Upper lobe of left lung (tissue), 6 donors: ENCODE measurements around the gene BIRC7. TPM values are rescaled to one million over a fixed set of nuclear protein-coding genes. Genes with fewer than 3 reads are reported as not detected.
A peak's percentile ranks its signal among the peaks of the same experiment; 100 is the strongest.

Experiments used
- ATAC-seq, 2 donors: fragments of 200-7000 bp; cut with Tn5 transposase; one replicate each; pipeline ENCODE4 v1.9.1; 2022; ENCODE audit warnings: mild to moderate bottlenecking in 2 of 2, moderate library complexity in 2 of 2; ENCODE audit not compliant: low FRiP score in 2 of 2
- DNase-seq, 2 donors: peaks; one replicate each; pipeline ENCODE4 v3.0.0-alpha.2; 2019 to 2020
- H3K27ac ChIP-seq, 4 donors: fragments of 200-600 bp; sonication (generic); one replicate each; pipeline ENCODE4 v1.5.1; 2016 to 2019
- H3K27me3 ChIP-seq, 4 donors: fragments of 200-600 bp; sonication (generic); one replicate each; pipeline ENCODE4 v1.5.1; 2017 to 2019
- H3K36me3 ChIP-seq, 4 donors: fragments of 200-600 bp; sonication (generic); one replicate each; pipeline ENCODE4 v1.5.1; 2016 to 2019
- H3K4me1 ChIP-seq, 4 donors: fragments of 200-600 bp; sonication (generic); one replicate each; pipeline ENCODE4 v1.5.1; 2018 to 2019
- H3K4me3 ChIP-seq, 4 donors: fragments of 200-600 bp; sonication (generic); one replicate each; pipeline ENCODE4 v1.5.1; 2017 to 2019; ENCODE audit warnings: mild to moderate bottlenecking in 2 of 4, moderate library complexity in 1 of 4
- H3K9me3 ChIP-seq, 4 donors: fragments of 200-600 bp; sonication (generic); one replicate each; pipeline ENCODE4 v1.5.1; 2018 to 2019
- CTCF ChIP-seq, 6 experiments: fragments of 450-650 bp in 4 of 6; fragments of 200-600 bp in 2 of 6; sonication (generic) in 2 of 6; IDR thresholded peaks; one replicate each; pipeline ENCODE4 v1.5.1; 2016 to 2019; ENCODE audit warnings: antibody characterized with exemption in 6 of 6
- EP300 ChIP-seq, 4 donors: sonication (generic); formaldehyde crosslinking; IDR thresholded peaks; one replicate each; pipeline ENCODE4 v1.5.1; 2017; ENCODE audit warnings: antibody characterized with exemption in 4 of 4, control low read depth in 2 of 4
- POLR2A ChIP-seq, 4 donors: fragments of 450-650 bp; IDR thresholded peaks; one replicate each; pipeline ENCODE4 v1.5.1; 2016 to 2017; ENCODE audit warnings: antibody characterized with exemption in 4 of 4, mild to moderate bottlenecking in 2 of 4
- POLR2AphosphoS5 ChIP-seq, 2 donors: sonication (generic); formaldehyde crosslinking; IDR thresholded peaks; one replicate each; pipeline ENCODE4 v1.5.1; 2017; ENCODE audit warnings: antibody characterized with exemption in 2 of 2
- WGBS, 2 donors: methylation state at CpG; one replicate each; pipeline ENCODE4 v1.1.5; 2017 to 2018; 5-methylcytosine and 5-hydroxymethylcytosine counted together
- total RNA-seq, 6 donors: library from RNA; depleted of rRNA in 4 of 6; stranded (reverse); fragments of >200 nt in 4 of 6; gene quantifications; one replicate each; pipeline versions ENCODE4 v1.1.0 to v1.2.1, GENCODE V29; 2016 to 2021
- donor health status: DM: no; HTN: no; CAD: no; lungs with moderate emphysema.
- donor health status: DM: no; HTN: yes; CAD: no; lungs with severe emphysema.

BIRC7 gene
- total RNA-seq, 6 donors from 2014 or later = 1.3 to 15.0 (median 2.8) TPM; not detected in 2

- no peak for DNase-seq
Measured at GRCh38 chr20:63196768-63197470, 38.8 kb upstream of the BIRC7 start.

GRCh38 chr20:63198606-63199005 is 37.1 kb upstream of the BIRC7 start:
- H3K27me3 ChIP-seq = no peaks in the 10 kb centered on the region
- H3K4me3 ChIP-seq = no peak overlapping the region
- no peak for ATAC-seq
- H3K27ac ChIP-seq = no peak overlapping the region
- DNase-seq = no peak
- peaks cover 7 to 29% (median 12%) of the 10 kb centered on the region in 4 donors for H3K4me1 ChIP-seq
- no peaks in the 10 kb centered on the region for H3K9me3 ChIP-seq
- TF ChIP-seq CTCF (IDR thresholded peaks at IDR 0.05) (no peak), POLR2A (IDR thresholded peaks at IDR 0.05) (no peak), EP300 (IDR thresholded peaks at IDR 0.05) (no peak), POLR2AphosphoS5 (IDR thresholded peaks at IDR 0.05) (no peak)
- 59 to 61% methylated on average over 7 of the region's 7 CpGs for WGBS, 2 donors
- peaks cover 22 to 65% (median 47%) of the 10 kb centered on the region in 4 donors for H3K36me3 ChIP-seq

More at GRCh38 chr20:63196768-63197470, 38.8 kb upstream of the BIRC7 start:
- WGBS, 2 donors = 82 to 94% methylated on average over 5 to 9 of the region's 9 CpGs
- Histone ChIP-seq H3K27ac (no peak overlapping the region), H3K4me3 (no peak overlapping the region), H3K27me3 (no peaks in the 10 kb centered on the region), H3K4me1 (peaks cover 7 to 29% (median 12%) of the 10 kb centered on the region in 4 donors), H3K9me3 (no peaks in the 10 kb centered on the region), H3K36me3 (peaks cover 6 to 48% (median 30%) of the 10 kb centered on the region in 4 donors)
- no peak for TF ChIP-seq POLR2A (IDR thresholded peaks at IDR 0.05)
- TF ChIP-seq POLR2AphosphoS5 (IDR thresholded peaks at IDR 0.05) = no peak
- TF ChIP-seq CTCF (IDR thresholded peaks at IDR 0.05) = no peak
- peak in 1 of 2 donors; percentile 61 for ATAC-seq

GRCh38 chr20:63202021-63202420 is 33.7 kb upstream of the BIRC7 start:
- peaks cover 7 to 25% (median 12%) of the 10 kb centered on the region in 4 donors for H3K4me1 ChIP-seq

GRCh38 chr20:63202811-63203526 is 32.7 kb upstream of the BIRC7 start:
- ATAC-seq (no peak), DNase-seq (no peak)
- Histone ChIP-seq H3K27ac (no peak overlapping the region), H3K4me1 (peaks cover 2 to 17% (median 11%) of the 10 kb centered on the region in 4 donors), H3K4me3 (no peak overlapping the region), H3K9me3 (no peaks in the 10 kb centered on the region), H3K27me3 (no peaks in the 10 kb centered on the region), H3K36me3 (peaks cover 22 to 73% (median 64%) of the 10 kb centered on the region in 4 donors)
- TF ChIP-seq POLR2A (IDR thresholded peaks at IDR 0.05) (no peak), CTCF (IDR thresholded peaks at IDR 0.05) (no peak), EP300 (IDR thresholded peaks at IDR 0.05) (no peak), POLR2AphosphoS5 (IDR thresholded peaks at IDR 0.05) (no peak)
- 93 to 94% methylated on average over 14 to 29 of the region's 29 CpGs for WGBS, 2 donors

More at GRCh38 chr20:63202021-63202420, 33.7 kb upstream of the BIRC7 start:
- no peak for TF ChIP-seq POLR2AphosphoS5 (IDR thresholded peaks at IDR 0.05)
- TF ChIP-seq EP300 (IDR thresholded peaks at IDR 0.05) = no peak
- no peak for TF ChIP-seq CTCF (IDR thresholded peaks at IDR 0.05)
- no peak for TF ChIP-seq POLR2A (IDR thresholded peaks at IDR 0.05)
- peaks cover 22 to 72% (median 60%) of the 10 kb centered on the region in 4 donors for H3K36me3 ChIP-seq
- H3K27ac ChIP-seq = no peak overlapping the region
- H3K4me3 ChIP-seq = no peak overlapping the region
- ATAC-seq = no peak
- no peaks in the 10 kb centered on the region for H3K27me3 ChIP-seq
- WGBS, 2 donors = 90 to 95% methylated on average over 17 of the region's 17 CpGs
- no peak for DNase-seq
- no peaks in the 10 kb centered on the region for H3K9me3 ChIP-seq
